Colonic mucosa (tissue), 4 donors: Measurements from ENCODE around the gene UGGT2. TPM values are rescaled to one million over a fixed set of nuclear protein-coding genes. Genes with fewer than 3 reads are reported as not detected.

Experiments
- DNase-seq: peaks from one replicate; pipeline ENCODE4 v3.0.0-alpha.2; 2020
- H3K27ac ChIP-seq: fragments of 200-600 bp; one replicate; pipeline ENCODE4 v1.8.0; 2021
- H3K27me3 ChIP-seq: fragments of 200-600 bp; one replicate; pipeline ENCODE4 v1.8.0; 2021
- H3K36me3 ChIP-seq: fragments of 200-600 bp; one replicate; pipeline ENCODE4 v1.8.0; 2021
- H3K4me1 ChIP-seq: fragments of 200-600 bp; one replicate; pipeline ENCODE4 v1.8.0; 2021; ENCODE audit warnings: mild to moderate bottlenecking
- H3K4me3 ChIP-seq: fragments of 200-600 bp; one replicate; pipeline ENCODE4 v1.8.0; 2021
- H3K9ac ChIP-seq, 2 donors: one replicate each; pipeline ENCODE4 v1.7.0; 2013; ENCODE audit warnings: control low read depth in 2 of 2, low read depth in 2 of 2, low read length in 2 of 2
- H3K9me3 ChIP-seq: fragments of 200-600 bp; one replicate; pipeline ENCODE4 v1.8.0; 2021
- intact Hi-C: fragments of 100-400 bp; cut with DNase I; formaldehyde crosslinking; loops from one replicate; pipeline ENCODE4 v1.14.1; 2022
- total RNA-seq, 2 donors: library from RNA; stranded (reverse); fragmentation: NEBNext Ultra II Directional in 1 of 2; extraction: Animal tissue kit (Norgen Biotek cat#: 25700) in 1 of 2; gene quantifications; one replicate each; pipeline ENCODE4 v1.2.1, GENCODE V29; 2021
- TF ChIP-seq, protein P1 (sequence below): fragments of 200-600 bp; IDR thresholded peaks from one replicate; pipeline ENCODE4 v1.8.0; 2022; ENCODE audit warnings: antibody characterized with exemption, mild to moderate bottlenecking
- donor health status: healthy.
- donor health status: DM: no; HTN: no; CAD: no.
- donor health status: DM: no; HTN: no; CAD: no.

The UGGT2 gene
- total RNA-seq, 2 donors from 2014 or later, result 16.3 to 18.0 TPM

DNA sequence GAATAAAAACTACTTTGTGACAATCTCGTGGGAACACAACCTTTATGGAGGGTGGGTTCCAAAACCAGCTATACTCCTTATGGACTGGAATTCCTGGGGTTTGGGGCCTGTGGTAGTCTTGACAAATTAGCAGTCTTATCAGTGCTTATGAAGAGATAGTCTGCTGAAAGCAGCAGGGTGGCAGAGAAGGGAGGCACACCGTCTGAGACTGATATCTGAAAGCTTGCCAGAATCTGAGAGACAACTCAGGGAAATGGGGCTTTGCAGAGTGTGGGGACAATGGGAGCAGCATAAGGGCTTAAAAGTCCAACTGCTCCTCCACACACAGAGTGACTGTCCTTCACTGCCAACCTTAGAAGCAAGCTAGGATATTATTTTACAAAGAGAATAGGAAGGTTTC is 95.9 kb downstream of the UGGT2 start:
- Histone ChIP-seq H3K4me3 (no peak overlapping the region), H3K27ac (no peak overlapping the region), H3K27me3 (no peaks in the 10 kb centered on the region), H3K4me1 (no peaks in the 10 kb centered on the region), H3K36me3 (no peaks in the 10 kb centered on the region), H3K9ac (no peak overlapping the region), H3K9me3 (no peaks in the 10 kb centered on the region)
- intact Hi-C loops, result no loop called here
- DNase-seq, result no peak
- TF ChIP-seq, protein P1, sequence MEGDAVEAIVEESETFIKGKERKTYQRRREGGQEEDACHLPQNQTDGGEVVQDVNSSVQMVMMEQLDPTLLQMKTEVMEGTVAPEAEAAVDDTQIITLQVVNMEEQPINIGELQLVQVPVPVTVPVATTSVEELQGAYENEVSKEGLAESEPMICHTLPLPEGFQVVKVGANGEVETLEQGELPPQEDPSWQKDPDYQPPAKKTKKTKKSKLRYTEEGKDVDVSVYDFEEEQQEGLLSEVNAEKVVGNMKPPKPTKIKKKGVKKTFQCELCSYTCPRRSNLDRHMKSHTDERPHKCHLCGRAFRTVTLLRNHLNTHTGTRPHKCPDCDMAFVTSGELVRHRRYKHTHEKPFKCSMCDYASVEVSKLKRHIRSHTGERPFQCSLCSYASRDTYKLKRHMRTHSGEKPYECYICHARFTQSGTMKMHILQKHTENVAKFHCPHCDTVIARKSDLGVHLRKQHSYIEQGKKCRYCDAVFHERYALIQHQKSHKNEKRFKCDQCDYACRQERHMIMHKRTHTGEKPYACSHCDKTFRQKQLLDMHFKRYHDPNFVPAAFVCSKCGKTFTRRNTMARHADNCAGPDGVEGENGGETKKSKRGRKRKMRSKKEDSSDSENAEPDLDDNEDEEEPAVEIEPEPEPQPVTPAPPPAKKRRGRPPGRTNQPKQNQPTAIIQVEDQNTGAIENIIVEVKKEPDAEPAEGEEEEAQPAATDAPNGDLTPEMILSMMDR, result no peak

DNA sequence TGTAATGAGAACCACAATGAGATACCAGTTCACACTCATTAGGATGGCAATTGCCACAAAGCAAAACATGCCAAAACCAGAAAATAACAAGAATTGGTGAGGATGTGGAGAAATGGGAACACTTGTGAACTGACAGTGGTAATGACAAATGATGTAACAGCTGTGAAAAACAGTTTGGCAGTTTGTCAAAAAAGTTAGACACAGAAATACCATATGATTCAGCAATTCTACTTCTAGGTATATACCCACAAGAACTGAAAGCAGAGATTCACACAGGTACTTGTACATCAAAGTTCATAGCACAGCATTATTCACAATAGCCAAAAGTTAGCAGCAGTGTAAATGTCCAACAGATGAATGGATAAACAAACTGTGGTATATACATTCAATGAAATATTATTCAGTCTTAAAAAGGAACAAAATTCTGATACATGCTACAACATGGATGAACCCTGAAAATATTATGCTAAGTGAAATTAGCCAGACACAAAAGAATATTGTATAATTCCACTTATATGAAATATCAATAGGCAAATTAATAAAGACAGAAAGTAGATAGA is 96.5 kb downstream of the UGGT2 start:
- TF ChIP-seq, protein P1, result no peak
- H3K27me3 ChIP-seq, result no peaks in the 10 kb centered on the region
- no peaks in the 10 kb centered on the region for H3K36me3 ChIP-seq
- H3K9me3 ChIP-seq, result no peaks in the 10 kb centered on the region
- no peak overlapping the region for H3K9ac ChIP-seq
- DNase-seq, result no peak
- intact Hi-C loops, result no loop called here
- H3K27ac ChIP-seq, result no peak overlapping the region
- no peaks in the 10 kb centered on the region for H3K4me1 ChIP-seq
- H3K4me3 ChIP-seq, result no peak overlapping the region

DNA sequence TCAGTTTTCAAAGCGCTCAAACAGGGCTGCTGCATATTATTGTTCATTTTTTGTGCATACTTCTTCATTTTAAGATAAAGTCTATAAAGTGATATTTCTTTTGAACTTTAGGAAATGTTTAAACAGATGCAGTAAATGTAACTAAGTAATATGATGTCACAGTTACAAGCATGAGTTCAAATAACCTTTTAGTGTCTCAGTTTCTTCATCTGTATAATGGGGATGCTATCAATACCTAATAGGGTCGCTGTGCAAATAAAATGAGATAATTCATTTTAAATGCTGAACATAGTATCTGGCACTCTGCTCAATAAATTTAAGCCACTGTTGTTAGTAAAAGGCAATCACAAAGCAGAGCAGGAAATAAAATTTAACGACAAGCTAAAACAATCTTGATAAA is 97.5 kb downstream of the UGGT2 start:
- intact Hi-C loops, result no loop called here
- H3K27ac ChIP-seq, result no peak overlapping the region
- no peak for DNase-seq
- H3K4me1 ChIP-seq, result no peaks in the 10 kb centered on the region
- H3K4me3 ChIP-seq, result no peak overlapping the region
- no peaks in the 10 kb centered on the region for H3K27me3 ChIP-seq
- no peak overlapping the region for H3K9ac ChIP-seq
- no peaks in the 10 kb centered on the region for H3K9me3 ChIP-seq
- no peaks in the 10 kb centered on the region for H3K36me3 ChIP-seq
- TF ChIP-seq, protein P1, result no peak

DNA sequence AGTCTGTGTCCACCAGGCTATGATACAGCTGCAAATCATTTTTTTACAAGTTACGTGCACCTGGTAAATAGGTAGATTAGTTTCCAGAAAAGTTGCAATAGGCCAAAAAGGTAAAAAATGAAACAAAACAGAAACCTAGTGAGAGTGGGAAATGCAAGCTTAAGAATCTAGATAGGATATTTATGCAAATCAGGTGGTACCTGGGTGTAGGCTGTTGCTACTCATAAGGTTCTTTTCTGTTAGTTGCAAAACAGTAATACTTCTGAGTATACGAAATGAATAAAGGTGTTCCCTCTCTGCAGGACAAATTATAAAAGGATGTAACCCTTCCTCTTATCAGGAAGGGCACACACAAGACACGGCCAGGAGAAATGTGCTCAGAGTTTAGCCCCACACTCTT is 97.9 kb downstream of the UGGT2 start:
- Histone ChIP-seq H3K9me3 (no peaks in the 10 kb centered on the region), H3K4me3 (no peak overlapping the region), H3K9ac (no peak overlapping the region), H3K27me3 (no peaks in the 10 kb centered on the region), H3K4me1 (no peaks in the 10 kb centered on the region), H3K27ac (no peak overlapping the region), H3K36me3 (no peaks in the 10 kb centered on the region)
- TF ChIP-seq, protein P1, result no peak
- intact Hi-C loops, result no loop called here
- DNase-seq, result no peak

DNA sequence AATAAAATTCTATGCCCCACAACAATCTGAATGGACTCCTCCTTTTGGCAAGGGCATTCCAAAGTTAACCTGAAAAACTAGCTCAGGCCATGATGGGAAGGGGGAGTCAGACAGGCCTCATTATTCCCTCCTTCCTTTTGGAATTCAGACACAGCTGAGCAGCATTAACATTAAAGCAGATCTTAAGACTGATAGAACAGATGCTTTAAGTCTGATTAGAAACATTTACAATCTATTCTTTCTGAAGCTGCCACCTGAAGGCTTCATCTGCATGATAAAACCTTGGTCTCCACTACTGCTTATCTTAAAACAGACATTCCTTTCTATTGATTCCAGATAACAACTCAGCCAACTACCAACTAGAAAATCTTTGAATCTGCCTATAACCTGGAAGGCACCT is 98.9 kb downstream of the UGGT2 start:
- DNase-seq, result no peak
- Histone ChIP-seq H3K27me3 (no peaks in the 10 kb centered on the region), H3K27ac (no peak overlapping the region), H3K9me3 (no peaks in the 10 kb centered on the region), H3K36me3 (no peaks in the 10 kb centered on the region), H3K9ac (no peak overlapping the region), H3K4me3 (no peak overlapping the region), H3K4me1 (no peaks in the 10 kb centered on the region)
- intact Hi-C loops, result no loop called here
- TF ChIP-seq, protein P1, result no peak
